LHCN-M2 (cell line): ENCODE measurements around the gene NCF2. TPM values are rescaled to one million over a fixed set of nuclear protein-coding genes. Genes with fewer than 3 reads are reported as not detected.
"Not testable (repeated sequence)": the region's sequence is repeated elsewhere in the genome, so short reads cannot be mapped to it uniquely, and the experiment has no call there.

Experiments used
- DNase-seq: peaks from one replicate; pipeline ENCODE4 v3.0.0-alpha.2; 2012; ENCODE audit warnings: low read depth
- polyA plus RNA-seq: library from polyadenylated mRNA; unstranded; fragments of >200 nt; gene quantifications from one replicate; pipeline ENCODE4 v1.2.1, GENCODE V29; 2012; ENCODE audit warnings: missing spikeins
- total RNA-seq: library from RNA; depleted of rRNA; stranded (reverse); fragments of >200 nt; gene quantifications from 2 replicates; pipeline ENCODE4 v1.2.3, GENCODE V29; 2014; rRNA removed

Gene NCF2, protein sequence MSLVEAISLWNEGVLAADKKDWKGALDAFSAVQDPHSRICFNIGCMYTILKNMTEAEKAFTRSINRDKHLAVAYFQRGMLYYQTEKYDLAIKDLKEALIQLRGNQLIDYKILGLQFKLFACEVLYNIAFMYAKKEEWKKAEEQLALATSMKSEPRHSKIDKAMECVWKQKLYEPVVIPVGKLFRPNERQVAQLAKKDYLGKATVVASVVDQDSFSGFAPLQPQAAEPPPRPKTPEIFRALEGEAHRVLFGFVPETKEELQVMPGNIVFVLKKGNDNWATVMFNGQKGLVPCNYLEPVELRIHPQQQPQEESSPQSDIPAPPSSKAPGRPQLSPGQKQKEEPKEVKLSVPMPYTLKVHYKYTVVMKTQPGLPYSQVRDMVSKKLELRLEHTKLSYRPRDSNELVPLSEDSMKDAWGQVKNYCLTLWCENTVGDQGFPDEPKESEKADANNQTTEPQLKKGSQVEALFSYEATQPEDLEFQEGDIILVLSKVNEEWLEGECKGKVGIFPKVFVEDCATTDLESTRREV
- total RNA-seq, result 0.06 and 0.19 TPM in 2 replicates
- polyA plus RNA-seq, result 4.9 TPM

- no peak for DNase-seq
Observed at GRCh38 chr1:183590244-183591191, at the start of gene NCF2. NCF2 (minus strand) TSS chr1:183590459; CDS start chr1:183590329, 130 bp downstream.

DNA sequence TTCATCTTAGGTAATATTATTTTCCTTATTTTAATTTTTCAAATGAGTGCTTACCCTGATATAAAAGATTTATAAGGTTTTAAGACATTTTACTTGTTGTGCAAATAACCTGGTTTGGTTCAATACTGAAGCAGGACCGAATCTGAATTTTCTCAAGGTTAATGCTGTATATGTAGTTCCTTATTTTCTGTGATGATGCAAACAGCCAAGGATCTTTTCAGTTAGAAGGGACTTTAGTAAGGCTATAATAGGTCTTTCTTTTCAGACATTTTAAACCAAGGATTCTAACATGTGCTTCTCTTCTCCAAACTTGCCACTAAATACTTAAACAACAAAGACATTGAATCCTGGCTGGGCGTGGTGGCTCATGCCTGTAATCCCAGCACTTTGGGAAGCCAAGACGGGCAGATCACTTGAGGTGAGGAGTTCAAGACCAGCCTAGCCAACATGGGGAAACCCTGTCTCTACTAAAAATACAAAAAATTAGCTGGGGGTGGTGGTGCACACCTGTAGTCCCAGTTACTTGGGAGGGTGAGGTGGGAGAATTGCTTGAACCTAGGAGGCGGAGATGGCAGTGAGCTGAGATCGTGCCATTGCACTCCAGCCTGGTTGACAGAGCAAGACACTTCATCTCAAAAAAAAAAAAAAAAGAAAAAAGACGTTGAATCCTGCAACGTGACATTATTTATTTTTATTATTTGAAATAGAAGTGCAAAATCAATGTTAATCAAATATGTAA, 48.6 kb upstream of the NCF2 start:
- no peak for DNase-seq

DNA sequence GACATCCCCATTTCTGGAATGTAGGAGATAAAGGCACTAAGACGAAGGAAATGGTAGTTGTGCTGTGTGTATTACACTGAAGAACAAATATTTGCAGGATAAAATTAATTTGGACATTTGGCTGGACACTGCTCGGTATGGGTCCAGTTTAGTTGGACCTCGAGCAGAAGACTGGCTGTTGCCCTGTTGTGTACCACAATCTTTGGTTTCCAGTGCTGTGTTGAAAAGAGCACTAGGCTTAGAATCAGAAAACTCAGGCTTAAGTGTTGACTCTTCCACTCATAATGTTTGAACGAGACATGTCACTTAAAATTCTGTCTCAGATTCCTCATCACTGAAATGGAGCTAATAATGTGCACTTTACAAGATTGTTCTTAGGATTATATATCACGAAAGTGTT, 46.5 kb upstream of the NCF2 start:
- DNase-seq, result no peak

GRCh38 chr1:183636334-183636682, 46.0 kb upstream of the NCF2 start:
- no peak for DNase-seq

DNA sequence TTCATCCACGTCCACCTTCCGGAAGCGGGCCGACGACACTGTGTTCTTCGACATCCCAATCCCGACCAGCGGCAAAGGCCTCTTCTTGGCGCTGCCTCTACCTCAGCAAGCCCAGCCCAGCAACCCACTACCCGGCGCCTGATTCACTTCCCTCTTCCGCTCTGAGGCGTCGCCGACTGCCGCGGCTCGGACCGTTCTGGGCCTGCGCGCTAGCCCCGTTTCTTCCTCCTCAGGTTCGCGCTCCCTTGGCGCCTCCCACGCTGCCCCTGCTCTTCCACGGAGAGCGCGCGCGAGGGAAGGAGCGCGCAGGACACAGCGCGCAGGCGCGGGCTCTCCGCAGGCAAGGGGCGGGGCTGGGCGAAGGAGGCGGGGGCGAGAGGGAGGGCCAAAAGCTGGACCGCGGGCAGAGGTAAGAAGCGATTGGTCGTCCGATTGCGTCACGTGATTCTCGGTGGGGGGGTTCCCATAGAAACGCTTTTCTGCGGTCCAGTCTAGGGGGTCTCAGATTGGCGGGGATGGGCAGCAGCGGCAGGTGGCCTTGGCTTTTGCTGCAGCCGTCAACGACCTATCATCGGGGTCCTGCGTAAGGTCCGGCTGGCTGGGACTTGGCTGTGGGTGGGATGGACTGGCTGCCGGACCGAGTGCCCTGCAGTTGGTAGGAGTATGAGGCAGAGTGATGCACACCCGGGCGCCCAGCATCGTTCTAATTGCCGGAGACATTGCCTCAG, 45.5 kb upstream of the NCF2 start, which contains the start of gene ARPC5:
ARPC5 (minus strand) TSS at position 178 of the 728 bp plus-strand sequence; CDS start at position 54, 124 bp downstream.
- peak; percentile 98 for DNase-seq

DNA sequence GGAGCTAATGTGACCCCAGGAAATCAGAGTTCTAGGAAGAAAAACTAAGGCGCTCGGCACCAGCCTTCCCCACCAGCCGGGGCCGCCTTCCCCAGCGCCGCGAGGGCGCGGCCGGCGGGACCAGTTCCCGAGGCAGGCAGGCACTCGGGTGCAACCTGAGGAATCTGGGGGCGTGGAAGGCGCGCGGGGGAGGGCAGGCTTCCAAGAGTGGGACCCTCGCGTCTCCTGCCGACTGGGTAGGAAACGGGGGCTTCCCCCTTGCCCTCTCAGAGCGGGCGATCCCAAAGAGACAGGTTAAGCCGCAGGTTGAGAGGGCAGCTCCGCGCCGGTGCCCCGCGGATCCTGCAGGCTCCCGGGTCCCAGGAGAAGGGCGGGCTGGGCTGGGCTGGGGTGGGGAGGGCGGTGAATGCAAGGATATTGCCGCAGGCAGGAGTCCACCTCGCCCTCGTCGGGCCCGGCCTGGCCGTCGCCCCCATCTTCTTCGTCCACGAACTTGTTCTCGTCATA, 44.9 kb upstream of the NCF2 start:
- no peak for DNase-seq

GRCh38 chr1:183634429-183635065, 44.3 kb upstream of the NCF2 start:
- DNase-seq, result no peak

GRCh38 chr1:183633676-183634343, 43.6 kb upstream of the NCF2 start:
- DNase-seq, result peak; percentile 90

DNA sequence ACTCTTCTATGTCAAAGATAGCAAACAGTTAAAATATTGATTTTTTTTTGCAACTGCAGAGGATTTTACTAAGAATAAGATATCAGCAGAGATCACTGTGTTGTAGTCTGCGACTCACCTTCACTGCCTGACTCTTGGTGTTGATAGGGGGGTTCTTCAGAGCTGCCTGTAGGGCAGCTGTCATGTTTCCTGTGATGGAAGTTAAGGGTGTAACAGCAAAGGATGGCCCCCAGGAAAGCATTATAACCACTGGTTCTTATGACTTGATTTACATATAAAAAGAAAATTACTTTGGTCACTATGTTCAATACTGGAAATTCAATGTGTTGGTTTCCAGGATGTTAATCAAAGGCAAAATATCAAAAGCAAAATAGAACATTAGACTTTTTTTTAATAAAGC, 42.7 kb upstream of the NCF2 start:
- peak; percentile 41 for DNase-seq

DNA sequence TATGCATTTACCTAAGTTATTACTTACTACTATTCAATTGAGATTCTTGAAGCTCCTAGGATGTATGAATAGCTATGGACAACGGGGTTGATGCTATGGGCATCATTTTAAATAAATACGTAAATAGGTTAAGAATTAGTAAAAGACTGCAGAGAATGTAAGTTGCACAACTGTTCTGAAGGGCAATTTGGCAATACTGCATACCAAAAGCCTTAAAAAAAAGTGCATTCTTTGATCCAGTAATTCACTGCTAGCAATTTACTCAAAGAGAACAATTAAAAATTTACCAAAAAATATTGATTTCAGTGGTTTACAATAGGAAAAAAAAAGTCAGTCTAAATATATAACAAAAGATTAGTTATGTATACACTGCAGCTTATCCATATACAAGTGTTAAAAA, 41.9 kb upstream of the NCF2 start:
- DNase-seq, result no peak

GRCh38 chr1:183630748-183631147, 40.5 kb upstream of the NCF2 start:
- DNase-seq, result peak; percentile 51

GRCh38 chr1:183628537-183628936, 38.3 kb upstream of the NCF2 start:
- no peak for DNase-seq

- not testable (repeated sequence) for DNase-seq
Observed at GRCh38 chr1:183626236-183626635, 36.0 kb upstream of the NCF2 start.

DNA sequence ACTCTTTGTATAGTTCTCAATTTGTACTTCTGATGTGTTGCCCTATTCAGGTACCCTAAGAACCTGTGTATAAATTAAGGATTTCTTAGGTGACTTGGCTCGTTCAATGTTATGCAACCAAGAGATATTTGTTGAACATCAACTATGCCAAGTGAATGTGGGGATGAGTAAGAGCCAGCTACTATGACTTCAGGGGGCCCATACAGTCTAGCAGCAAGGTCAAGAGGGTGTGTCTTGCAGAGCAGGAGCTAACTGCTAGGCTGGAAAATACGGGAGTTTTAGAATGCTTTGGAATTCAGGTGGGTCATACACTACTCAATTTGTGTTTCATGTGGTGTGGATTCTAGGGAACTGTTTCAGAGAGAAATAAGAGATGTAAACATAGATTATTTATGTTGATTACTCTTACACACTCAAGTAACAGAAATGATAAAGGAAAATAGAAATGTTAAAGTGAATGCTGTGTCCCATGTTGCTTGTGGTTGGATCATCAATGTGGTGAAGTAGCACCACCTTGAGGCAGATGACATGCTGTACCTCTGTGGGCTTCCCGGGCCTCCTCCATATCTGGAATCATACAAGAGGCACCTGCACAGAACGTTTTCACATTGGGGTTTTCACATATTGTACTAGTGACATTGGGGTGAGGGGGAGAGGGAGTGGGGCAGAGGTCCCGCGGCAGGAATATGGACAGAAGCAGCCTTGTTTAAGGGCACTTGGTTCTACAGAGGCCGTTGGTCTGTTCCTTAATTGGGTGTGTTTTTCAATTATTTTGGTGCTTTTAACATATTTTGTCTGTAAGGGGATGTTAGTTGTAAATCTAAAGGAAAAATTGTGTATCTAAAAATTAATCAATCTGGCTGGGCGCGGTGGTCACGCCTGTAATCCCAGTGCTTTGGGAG, 32.9 kb upstream of the NCF2 start:
- peak; percentile 47 for DNase-seq

DNA sequence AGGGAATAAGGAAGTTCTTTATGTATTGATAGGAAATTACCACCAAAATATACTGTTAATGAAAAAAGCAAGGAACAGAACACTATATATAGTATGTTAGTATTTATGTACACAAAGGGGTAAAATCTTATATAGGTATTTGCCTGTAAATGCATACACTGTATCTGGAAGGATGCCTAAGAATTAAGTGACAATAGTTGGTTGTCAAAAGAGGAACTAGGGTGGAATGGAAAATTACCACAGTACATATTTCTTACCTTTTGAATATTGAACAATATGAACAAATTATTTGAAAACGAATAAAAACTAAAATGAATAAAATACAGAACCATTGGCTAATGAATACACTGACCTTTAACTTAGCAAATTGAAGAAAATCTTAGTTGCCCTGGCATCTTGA, 31.8 kb upstream of the NCF2 start:
- DNase-seq, result no peak

DNA sequence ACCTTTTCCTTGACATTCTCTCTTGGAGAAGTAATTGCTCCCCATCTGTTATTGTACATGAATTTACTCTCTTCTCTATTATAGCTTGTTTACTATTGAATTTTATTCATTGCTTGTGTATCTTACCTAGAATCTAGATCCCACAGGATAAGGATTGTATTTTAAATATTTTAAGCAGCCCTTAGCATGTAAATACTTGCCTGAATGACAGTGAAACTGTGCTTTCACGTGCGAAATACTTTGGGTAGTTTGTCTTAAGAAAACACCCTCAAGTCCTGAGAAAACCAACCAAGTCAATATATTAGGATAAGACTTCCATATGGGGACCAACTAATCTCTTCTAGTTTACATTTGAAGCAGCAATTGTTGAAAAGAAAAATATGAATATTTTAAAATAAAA, 30.1 kb upstream of the NCF2 start:
- no peak for DNase-seq

- DNase-seq, result no peak
Observed at GRCh38 chr1:183619781-183620180, 29.5 kb upstream of the NCF2 start.

DNA sequence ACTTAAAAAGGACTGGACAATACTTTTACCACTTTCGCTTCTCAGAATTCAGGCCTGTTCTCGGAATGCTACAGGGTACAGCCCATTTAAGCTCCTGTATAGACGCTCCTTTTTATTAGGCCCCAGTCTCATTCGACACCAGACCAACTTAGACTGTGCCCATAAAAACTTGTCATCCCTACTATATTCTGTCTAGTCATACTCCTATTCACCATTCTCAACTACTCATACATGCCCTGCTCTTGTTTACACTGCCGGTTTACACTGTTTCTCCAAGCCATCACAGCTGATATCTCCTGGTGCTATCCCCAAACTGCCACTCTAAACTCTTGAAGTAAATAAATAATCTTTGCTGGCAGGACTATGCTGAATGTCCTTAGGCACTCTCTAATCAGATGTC, 27.9 kb upstream of the NCF2 start:
- not testable (repeated sequence) for DNase-seq
